ENCODE data around the gene PDGFA.

The PDGFA gene

GRCh38 chr7:449324-450019 is 70.2 kb downstream of the PDGFA start:
- no peak for DNase-seq

GRCh38 chr7:447523-447922 is 72.1 kb downstream of the PDGFA start:
- no peak for DNase-seq
